Measurements from ENCODE around the gene PZP. TPM values are rescaled to one million over a fixed set of nuclear protein-coding genes. Genes with fewer than 3 reads are reported as not detected.
A peak's percentile ranks its signal among the peaks of the same experiment; 100 is the strongest.
"Not testable (repeated sequence)": the region's sequence is repeated elsewhere in the genome, so short reads cannot be mapped to it uniquely, and the experiment has no call there.

PZP gene
- total and polyA plus RNA-seq, 2 of the 13 experiments (the other 11 are each of a cell fraction or from before 2014, with no cell fraction given): 0.07 to 0.89 TPM

DNA sequence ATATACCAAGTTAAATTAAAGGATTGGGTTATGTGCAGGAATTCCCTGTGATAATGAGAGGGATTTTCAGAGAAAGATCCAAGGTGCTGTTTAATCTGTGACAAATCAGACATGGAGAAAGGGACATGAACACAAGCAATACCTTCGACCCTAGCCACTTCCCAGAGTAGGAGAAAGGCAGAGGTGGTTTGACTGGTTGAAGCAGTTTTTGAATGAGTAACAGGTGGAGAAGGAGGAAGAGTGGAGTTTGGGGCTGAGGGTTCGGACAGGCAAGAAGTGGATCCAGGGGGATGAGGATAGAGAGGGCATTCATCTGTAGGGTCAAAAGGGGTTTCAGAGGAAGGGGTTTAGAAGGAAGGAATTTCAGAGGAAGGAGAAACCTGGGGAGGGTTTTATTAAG is 65.1 kb downstream of the PZP start (continued):
- TF ChIP-seq, protein P1, sequence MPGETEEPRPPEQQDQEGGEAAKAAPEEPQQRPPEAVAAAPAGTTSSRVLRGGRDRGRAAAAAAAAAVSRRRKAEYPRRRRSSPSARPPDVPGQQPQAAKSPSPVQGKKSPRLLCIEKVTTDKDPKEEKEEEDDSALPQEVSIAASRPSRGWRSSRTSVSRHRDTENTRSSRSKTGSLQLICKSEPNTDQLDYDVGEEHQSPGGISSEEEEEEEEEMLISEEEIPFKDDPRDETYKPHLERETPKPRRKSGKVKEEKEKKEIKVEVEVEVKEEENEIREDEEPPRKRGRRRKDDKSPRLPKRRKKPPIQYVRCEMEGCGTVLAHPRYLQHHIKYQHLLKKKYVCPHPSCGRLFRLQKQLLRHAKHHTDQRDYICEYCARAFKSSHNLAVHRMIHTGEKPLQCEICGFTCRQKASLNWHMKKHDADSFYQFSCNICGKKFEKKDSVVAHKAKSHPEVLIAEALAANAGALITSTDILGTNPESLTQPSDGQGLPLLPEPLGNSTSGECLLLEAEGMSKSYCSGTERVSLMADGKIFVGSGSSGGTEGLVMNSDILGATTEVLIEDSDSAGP (CRISPR knock-in tag; IDR thresholded peaks at IDR 0.05; ENCODE audit: borderline replicate concordance): no peak

DNA sequence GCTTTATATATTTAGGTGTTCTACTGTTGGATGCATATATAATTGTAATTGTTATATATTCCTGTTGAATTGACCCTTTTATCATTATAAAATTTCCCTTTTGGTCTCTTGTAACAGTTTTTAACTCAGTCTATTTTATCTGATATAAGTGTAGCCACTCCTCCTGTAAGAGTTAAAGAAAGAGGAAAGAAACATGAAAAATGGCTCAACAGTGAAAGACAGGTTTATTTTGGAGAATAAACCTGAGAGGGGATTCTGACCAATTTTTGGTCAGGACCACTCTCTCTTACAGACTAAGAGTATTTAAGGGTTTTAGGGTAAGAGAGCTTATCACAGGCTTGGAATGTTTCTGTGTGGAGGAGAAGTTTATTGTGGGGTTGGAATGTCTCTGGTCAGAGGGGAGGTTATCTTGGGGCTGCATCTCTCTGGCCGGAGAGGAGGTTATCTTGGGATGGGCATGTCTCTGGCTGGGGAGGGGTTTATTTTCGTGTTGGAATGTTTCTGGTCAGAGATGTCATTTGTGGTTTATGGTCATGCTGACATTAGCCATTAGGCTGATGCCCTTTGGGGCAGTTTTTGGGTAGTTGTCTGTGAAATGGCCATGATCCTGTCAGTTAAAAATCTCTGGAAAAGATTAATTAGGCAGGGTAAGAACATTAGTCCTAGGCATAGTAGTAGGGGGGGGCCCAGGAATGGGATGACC is 68.5 kb downstream of the PZP start:
- BruUV-seq (replicated peaks); POLR2A ChIA-PET; H3K4me2 ChIP-seq (ENCODE audit: low read depth, low read length); H3K27me3 ChIP-seq (ENCODE audit: control insufficient read depth in 1 of 2, insufficient read depth in 2 of 2, low read length in 2 of 2); H3K79me2 ChIP-seq (ENCODE audit: insufficient read depth, low read length); ATAC-seq; DNase-seq (ENCODE audit: low spot score); FAIRE-seq; H2AFZ ChIP-seq (ENCODE audit: low read length); CTCF ChIA-PET (ENCODE audit: low intra/inter-chr PET ratio, low total read pairs); H3K27ac ChIP-seq (ENCODE audit: extremely low read length, insufficient read depth, low read length); intact Hi-C loops (cut with micrococcal nuclease; ENCODE audit: unreplicated experiment); H3K9ac ChIP-seq (ENCODE audit: insufficient read depth, low read depth, low read length); H4K20me1 ChIP-seq (ENCODE audit: insufficient read depth, low read length); H3K36me3 ChIP-seq (replicated peaks in 1 of 2; ENCODE audit: control insufficient read depth in 1 of 2, insufficient read depth in 2 of 2, low read length in 2 of 2); in situ Hi-C loops (cut with HindIII; ENCODE audit: extremely low pct_ligation_motif_present, low pct_unique_long_range_greater_than_20kb); H3K4me3 ChIP-seq (replicated peaks in 1 of 3; ENCODE audit: insufficient read depth in 1 of 3, low read depth in 2 of 3, low read length in 3 of 3): not testable (repeated sequence)
- peaks cover 25% of the 10 kb centered on the region for H3K4me1 ChIP-seq (ENCODE audit: insufficient read depth, low read length)
- 52% methylated on average over 2 of the region's 2 CpGs for WGBS (ENCODE audit: low lambda C conversion rate)
- H3K9me3 ChIP-seq (ENCODE audit: low read length): peaks cover 49% of the 10 kb centered on the region
- TF ChIP-seq ZNF850 (CRISPR knock-in tag; conservative IDR thresholded peaks at IDR 0.05): peak; percentile 98

DNA sequence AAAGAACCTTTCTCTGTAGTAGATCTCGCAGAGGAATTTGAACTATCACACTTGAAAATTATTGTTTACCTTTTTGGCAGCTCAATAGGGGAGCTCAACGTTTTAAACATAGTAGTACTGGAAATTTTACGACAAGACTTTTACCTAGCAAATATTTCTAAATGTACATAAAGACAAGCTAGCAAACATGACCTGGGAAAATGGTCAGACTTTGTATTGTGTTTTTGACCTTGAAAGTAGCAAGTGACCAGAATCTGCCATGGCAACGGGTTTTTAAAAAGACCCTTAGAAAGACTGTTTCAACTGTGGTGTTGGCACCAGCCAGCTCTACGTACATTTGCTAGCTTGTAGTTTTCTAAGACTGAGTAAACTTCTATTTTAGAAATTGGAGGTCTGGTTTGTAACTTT is 72.3 kb downstream of the PZP start:
- BruUV-seq (replicated peaks): no TSS peak
- intact Hi-C loops (cut with micrococcal nuclease; ENCODE audit: unreplicated experiment) (no loop called here), in situ Hi-C loops (cut with HindIII; ENCODE audit: extremely low pct_ligation_motif_present, low pct_unique_long_range_greater_than_20kb) (no loop called here)
- Histone ChIP-seq H3K36me3 (replicated peaks in 1 of 2; ENCODE audit: control insufficient read depth in 1 of 2, insufficient read depth in 2 of 2, low read length in 2 of 2) (no peaks in the 10 kb centered on the region), H2AFZ (ENCODE audit: low read length) (no peak overlapping the region), H4K20me1 (ENCODE audit: insufficient read depth, low read length) (no peaks in the 10 kb centered on the region), H3K4me3 (replicated peaks in 1 of 3; ENCODE audit: insufficient read depth in 1 of 3, low read depth in 2 of 3, low read length in 3 of 3) (peak overlapping the region in 2 of 3 experiments; percentile 3 to 49; a peak in 1 of 6 replicates), H3K9me3 (ENCODE audit: low read length) (peaks cover 18% of the 10 kb centered on the region), H3K79me2 (ENCODE audit: insufficient read depth, low read length) (no peaks in the 10 kb centered on the region), H3K4me2 (ENCODE audit: low read depth, low read length) (peak overlapping the region; percentile 56), H3K4me1 (ENCODE audit: insufficient read depth, low read length) (peaks cover 63% of the 10 kb centered on the region), H3K27ac (ENCODE audit: extremely low read length, insufficient read depth, low read length) (peak overlapping the region; percentile 96), H3K9ac (ENCODE audit: insufficient read depth, low read depth, low read length) (peak overlapping the region; percentile 65), H3K27me3 (ENCODE audit: control insufficient read depth in 1 of 2, insufficient read depth in 2 of 2, low read length in 2 of 2) (no peaks in the 10 kb centered on the region)
- WGBS (ENCODE audit: low lambda C conversion rate): 0% methylated on average over 5 of the region's 5 CpGs
- ATAC-seq: peak; percentile 75
- FAIRE-seq: peak; percentile 72
- peak; percentile 98 for DNase-seq (ENCODE audit: low spot score)
- POLR2A ChIA-PET: interaction anchor here (0.9 to 3.4 kb wide), 12 partner anchors 11 to 71 kb away, joined by 3 to 129 read pairs (median 4); partner anchors contain the start of gene A2M
- CTCF ChIA-PET (ENCODE audit: low intra/inter-chr PET ratio, low total read pairs): no interaction called here
- peak; percentile 77 for TF ChIP-seq HNF4G (IDR thresholded peaks at IDR 0.05; ENCODE audit: borderline replicate concordance, low read depth, low read length)
- TF ChIP-seq HNF4G (CRISPR knock-in tag; IDR thresholded peaks at IDR 0.05; ENCODE audit: borderline replicate concordance, low read depth): peak; percentile 46; the same call in 1 of the 2 replicates
- peak; percentile 42; the same call in 1 of the 2 replicates for TF ChIP-seq ZNF124 (CRISPR knock-in tag; IDR thresholded peaks at IDR 0.05)
- TF ChIP-seq, protein P2, sequence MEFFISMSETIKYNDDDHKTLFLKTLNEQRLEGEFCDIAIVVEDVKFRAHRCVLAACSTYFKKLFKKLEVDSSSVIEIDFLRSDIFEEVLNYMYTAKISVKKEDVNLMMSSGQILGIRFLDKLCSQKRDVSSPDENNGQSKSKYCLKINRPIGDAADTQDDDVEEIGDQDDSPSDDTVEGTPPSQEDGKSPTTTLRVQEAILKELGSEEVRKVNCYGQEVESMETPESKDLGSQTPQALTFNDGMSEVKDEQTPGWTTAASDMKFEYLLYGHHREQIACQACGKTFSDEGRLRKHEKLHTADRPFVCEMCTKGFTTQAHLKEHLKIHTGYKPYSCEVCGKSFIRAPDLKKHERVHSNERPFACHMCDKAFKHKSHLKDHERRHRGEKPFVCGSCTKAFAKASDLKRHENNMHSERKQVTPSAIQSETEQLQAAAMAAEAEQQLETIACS (CRISPR knock-in tag; IDR thresholded peaks at IDR 0.05): no peak
- peak; percentile 81; the same call in 1 of the 2 replicates for TF ChIP-seq TOE1 (CRISPR knock-in tag; IDR thresholded peaks at IDR 0.05)
- 0 out of 2 replicates have a peak, but pooled peaks have one; percentile 23 for TF ChIP-seq CBFB (CRISPR knock-in tag; IDR thresholded peaks at IDR 0.05)
- TF ChIP-seq RARA (CRISPR knock-in tag; IDR thresholded peaks at IDR 0.05): peak; percentile 98
- peak; percentile 57 for TF ChIP-seq PHF21A (CRISPR knock-in tag; IDR thresholded peaks at IDR 0.05)
- no peak for TF ChIP-seq ZBTB21 (CRISPR knock-in tag; IDR thresholded peaks at IDR 0.05)
- TF ChIP-seq TAF1 (CRISPR knock-in tag; IDR thresholded peaks at IDR 0.05): no peak
